ENCODE measurements around the gene SH2B3.

Gene SH2B3

GRCh38 chr12:111429828-111430432 lies 24.2 kb downstream of the SH2B3 start:
- no peak for DNase-seq

GRCh38 chr12:111430433-111431353 lies 25.0 kb downstream of the SH2B3 start:
- DNase-seq = no peak

- no peak for DNase-seq
Observed at GRCh38 chr12:111431772-111432171, 26.0 kb downstream of the SH2B3 start.

- no peak for DNase-seq
Observed at GRCh38 chr12:111434049-111434448, 28.3 kb downstream of the SH2B3 start.

GRCh38 chr12:111434680-111435338 lies 29.1 kb downstream of the SH2B3 start:
- DNase-seq = no peak

- DNase-seq = no peak
Observed at GRCh38 chr12:111435661-111436201, 30.0 kb downstream of the SH2B3 start.

- no peak for DNase-seq
Observed at GRCh38 chr12:111436266-111436665, 30.5 kb downstream of the SH2B3 start.

GRCh38 chr12:111436811-111437210 lies 31.1 kb downstream of the SH2B3 start:
- DNase-seq = no peak

- no peak for DNase-seq
Observed at GRCh38 chr12:111437816-111438454, 32.2 kb downstream of the SH2B3 start.

GRCh38 chr12:111438481-111438880 lies 32.8 kb downstream of the SH2B3 start:
- DNase-seq = no peak

GRCh38 chr12:111439657-111440151 lies 34.0 kb downstream of the SH2B3 start:
- no peak for DNase-seq

- DNase-seq = no peak
Observed at GRCh38 chr12:111440152-111440551, 34.4 kb downstream of the SH2B3 start.

GRCh38 chr12:111440631-111441030 lies 34.9 kb downstream of the SH2B3 start:
- no peak for DNase-seq

- no peak for DNase-seq
Observed at GRCh38 chr12:111441107-111441928, 35.6 kb downstream of the SH2B3 start.

GRCh38 chr12:111442301-111443045 lies 36.8 kb downstream of the SH2B3 start:
- no peak for DNase-seq

- DNase-seq = no peak
Observed at GRCh38 chr12:111443086-111443485, 37.4 kb downstream of the SH2B3 start.

GRCh38 chr12:111443586-111443985 lies 37.9 kb downstream of the SH2B3 start:
- DNase-seq = no peak

- DNase-seq = no peak
Observed at GRCh38 chr12:111444314-111444924, 38.7 kb downstream of the SH2B3 start.

GRCh38 chr12:111444925-111445725 lies 39.4 kb downstream of the SH2B3 start:
- DNase-seq = no peak

Data from NCI-H526 treated with DMSO at 0.1 percent for 48 hours (cell line).